Measurements from ENCODE around the gene FRMD8. TPM values are rescaled to one million over a fixed set of nuclear protein-coding genes. Genes with fewer than 3 reads are reported as not detected.

The FRMD8 gene
- total and polyA plus RNA-seq, 2 of the 8 experiments (the other 6 are each of a cell fraction or from before 2014, with no cell fraction given) = 15.0 to 19.2 TPM

DNA sequence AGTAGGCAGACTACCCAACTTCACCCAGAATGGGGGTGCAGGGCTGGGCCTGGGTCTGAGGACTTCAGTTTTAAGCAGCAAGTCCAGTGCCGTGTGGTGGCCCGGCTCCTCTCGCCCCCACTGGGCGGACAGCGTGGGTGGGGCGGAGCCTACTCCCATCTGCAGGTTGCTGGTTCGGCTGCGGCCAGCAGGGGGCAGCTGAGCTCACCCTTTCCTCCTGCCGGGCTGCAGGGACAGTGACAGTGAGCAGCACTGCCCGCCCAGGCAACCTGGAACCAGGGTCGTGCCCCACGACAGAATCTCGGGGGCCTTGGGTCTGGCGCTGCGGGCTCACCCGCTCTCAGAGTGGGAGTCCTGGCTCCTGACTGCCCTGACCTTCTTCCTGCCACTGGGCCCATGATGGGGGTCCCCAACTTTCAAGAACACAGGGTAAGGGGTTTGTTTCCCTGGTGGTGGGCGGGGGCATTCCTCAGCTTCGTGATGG, 29.9 kb downstream of the FRMD8 start:
- CTCF ChIA-PET (ENCODE audit: partially characterized antibody) = interaction anchor here (0.5 to 22.8 kb wide), 47 partner anchors 8 to 619 kb away, joined by 3 to 430 read pairs (median 6); partner anchors contain the start of genes FRMD8, MALAT1 and SCYL1
- peaks cover 4% of the 10 kb centered on the region; the same call in 1 of the 2 replicates for H3K23me2 ChIP-seq (ENCODE audit: low read depth, low read length)
- H2AFZ ChIP-seq (ENCODE audit: low read length) = peak overlapping the region; percentile 74; the same call in 1 of the 2 replicates
- H3K14ac ChIP-seq (ENCODE audit: insufficient read length) = no peak overlapping the region
- H3K4me3 ChIP-seq (ENCODE audit: extremely low read depth in 1 of 4, insufficient read depth in 2 of 4, low read depth in 3 of 4, low read length in 4 of 4) = peak overlapping the region in 2 of 4 experiments; percentile 23 to 38; a peak in 2 of 8 replicates
- POLR2A ChIA-PET (ENCODE audit: partially characterized antibody) = interaction anchor here (0.7 to 20.8 kb wide), 20 partner anchors 8 to 295 kb away, joined by 3 to 826 read pairs (median 4); partner anchors contain the start of genes FAU, FRMD8, MALAT1 and NEAT1
- 10% methylated on average over 16 of the region's 18 CpGs; no CpG with 5 or more reads in 1 of the 2 experiments for WGBS, 2 experiments (ENCODE audit: extremely low coverage in 1 of 2, insufficient coverage in 1 of 2, insufficient read length in 1 of 2, insufficient replicate concordance in 2 of 2, low coverage in 1 of 2, low lambda C conversion rate in 2 of 2, missing lambda C conversion rate in 1 of 2)
- no peak overlapping the region for H4K91ac ChIP-seq (replicated peaks; ENCODE audit: insufficient read length, low read length)
- no peak overlapping the region; a peak in 1 of 7 replicates for H3K9ac ChIP-seq (replicated peaks in 1 of 4; ENCODE audit: extremely low read depth in 1 of 4, low read depth in 3 of 4, low read length in 3 of 4)
- no peak overlapping the region for H2BK15ac ChIP-seq (ENCODE audit: low read length)
- no peaks in the 10 kb centered on the region for H3K79me2 ChIP-seq (ENCODE audit: control insufficient read depth in 1 of 2, insufficient read depth in 2 of 2, low read length in 2 of 2)
- H3K4ac ChIP-seq (replicated peaks; ENCODE audit: insufficient read length, low read depth, low read length) = no peak overlapping the region
- no peak overlapping the region for H4K5ac ChIP-seq (ENCODE audit: insufficient read length, low read depth, low read length)
- no peak overlapping the region for H2BK20ac ChIP-seq (ENCODE audit: low read length)
- H3K4me2 ChIP-seq (ENCODE audit: insufficient read depth in 1 of 2, low read depth in 2 of 2, low read length in 2 of 2) = peak overlapping the region in 1 of 2 experiments; percentile 56; a peak in 3 of 4 replicates
- H3K27ac ChIP-seq (ENCODE audit: low read depth, low read length) = no peak overlapping the region
- no peak overlapping the region for H2AK5ac ChIP-seq (ENCODE audit: low read depth, low read length)
- no peak overlapping the region for H2BK12ac ChIP-seq (ENCODE audit: low read depth, low read length)
- no peaks in the 10 kb centered on the region; a peak in 1 of 7 replicates for H3K27me3 ChIP-seq (replicated peaks in 1 of 4; ENCODE audit: control insufficient read depth in 3 of 4, extremely low read depth in 1 of 4, insufficient read depth in 3 of 4, low read length in 3 of 4)
- no peaks in the 10 kb centered on the region for H3K9me3 ChIP-seq (ENCODE audit: insufficient read depth in 2 of 2, low read depth in 1 of 2, low read length in 1 of 2)
- H3K4me1 ChIP-seq (replicated peaks in 1 of 4; ENCODE audit: control insufficient read depth in 3 of 4, insufficient read depth in 4 of 4, low read length in 3 of 4) = peaks cover 15 to 45% (median 32%) of the 10 kb centered on the region in 4 experiments
- no peak overlapping the region for H3K56ac ChIP-seq (replicated peaks; ENCODE audit: insufficient read length, low read depth, low read length)
- H3K23ac ChIP-seq (ENCODE audit: insufficient read length) = no peak overlapping the region
- peak overlapping the region; percentile 58; the same call in 1 of the 2 replicates for H4K8ac ChIP-seq (ENCODE audit: extremely low read depth, insufficient read depth, low read length)
- peaks cover 0 to 5% of the 10 kb centered on the region in 2 experiments for H4K20me1 ChIP-seq (replicated peaks in 1 of 2; ENCODE audit: control insufficient read depth in 1 of 2, insufficient read depth in 2 of 2, low read length in 2 of 2)
- no peaks in the 10 kb centered on the region for H3K36me3 ChIP-seq (ENCODE audit: control insufficient read depth in 2 of 4, insufficient read depth in 4 of 4, low read length in 3 of 4)
- H3K79me1 ChIP-seq (ENCODE audit: low read depth, low read length) = no peaks in the 10 kb centered on the region
- no peak overlapping the region for H3K18ac ChIP-seq (ENCODE audit: extremely low read depth, low read length)
- FAIRE-seq = no peak
- no peak overlapping the region; the same call in 1 of the 2 replicates for H2BK5ac ChIP-seq (ENCODE audit: low read depth, low read length)
- DNase-seq (ENCODE audit: low read depth in 1 of 2, low spot score in 2 of 2) = peak; percentile 68 to 98
- H2BK120ac ChIP-seq (replicated peaks; ENCODE audit: low read depth, low read length) = no peak overlapping the region
- TF ChIP-seq ZNF274 (IDR thresholded peaks at IDR 0.05; ENCODE audit: borderline replicate concordance, extremely low read depth, low read length) (no peak), TAF7 (optimal IDR thresholded peaks at IDR 0.05; ENCODE audit: borderline replicate concordance, low read depth, low read length) (no peak), POLR2AphosphoS5 (IDR thresholded peaks at IDR 0.05; ENCODE audit: low read depth, low read length) (no peak), NANOG (IDR thresholded peaks at IDR 0.05; ENCODE audit: insufficient read depth, low read depth, low read length, poor library complexity, severe bottlenecking) (no peak), TEAD4 (IDR thresholded peaks at IDR 0.05; ENCODE audit: low read depth, low read length) (no peak), EZH2 (IDR thresholded peaks at IDR 0.05; ENCODE audit: low read depth, low read length, severe bottlenecking) (no peak), HDAC2 (IDR thresholded peaks at IDR 0.05; ENCODE audit: borderline replicate concordance in 1 of 2, low read depth in 2 of 2, low read length in 2 of 2) (no peak; a peak in 1 of 4 replicates), ASH2L (IDR thresholded peaks at IDR 0.05; ENCODE audit: low read length) (no peak)
- TF ChIP-seq, protein P1, sequence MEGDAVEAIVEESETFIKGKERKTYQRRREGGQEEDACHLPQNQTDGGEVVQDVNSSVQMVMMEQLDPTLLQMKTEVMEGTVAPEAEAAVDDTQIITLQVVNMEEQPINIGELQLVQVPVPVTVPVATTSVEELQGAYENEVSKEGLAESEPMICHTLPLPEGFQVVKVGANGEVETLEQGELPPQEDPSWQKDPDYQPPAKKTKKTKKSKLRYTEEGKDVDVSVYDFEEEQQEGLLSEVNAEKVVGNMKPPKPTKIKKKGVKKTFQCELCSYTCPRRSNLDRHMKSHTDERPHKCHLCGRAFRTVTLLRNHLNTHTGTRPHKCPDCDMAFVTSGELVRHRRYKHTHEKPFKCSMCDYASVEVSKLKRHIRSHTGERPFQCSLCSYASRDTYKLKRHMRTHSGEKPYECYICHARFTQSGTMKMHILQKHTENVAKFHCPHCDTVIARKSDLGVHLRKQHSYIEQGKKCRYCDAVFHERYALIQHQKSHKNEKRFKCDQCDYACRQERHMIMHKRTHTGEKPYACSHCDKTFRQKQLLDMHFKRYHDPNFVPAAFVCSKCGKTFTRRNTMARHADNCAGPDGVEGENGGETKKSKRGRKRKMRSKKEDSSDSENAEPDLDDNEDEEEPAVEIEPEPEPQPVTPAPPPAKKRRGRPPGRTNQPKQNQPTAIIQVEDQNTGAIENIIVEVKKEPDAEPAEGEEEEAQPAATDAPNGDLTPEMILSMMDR (IDR thresholded peaks at IDR 0.05; ENCODE audit: control extremely low read depth in 1 of 3, insufficient read depth in 1 of 3, low read depth in 1 of 3, low read length in 3 of 3) = peak in 2 of 3 experiments; percentile 97 to 99; a peak in 3 of 4 replicates

Data from H1 (cell line).